NCI-H1436 (cell line): Measurements from ENCODE around the gene BACH2.
"Not testable (repeated sequence)": the region's sequence is repeated elsewhere in the genome, so short reads cannot be mapped to it uniquely, and the experiment has no call there.

Source experiments
- DNase-seq: peaks from one replicate; lab custom pipeline; 2025; lab: John Stamatoyannopoulos, UW

The BACH2 gene

DNA sequence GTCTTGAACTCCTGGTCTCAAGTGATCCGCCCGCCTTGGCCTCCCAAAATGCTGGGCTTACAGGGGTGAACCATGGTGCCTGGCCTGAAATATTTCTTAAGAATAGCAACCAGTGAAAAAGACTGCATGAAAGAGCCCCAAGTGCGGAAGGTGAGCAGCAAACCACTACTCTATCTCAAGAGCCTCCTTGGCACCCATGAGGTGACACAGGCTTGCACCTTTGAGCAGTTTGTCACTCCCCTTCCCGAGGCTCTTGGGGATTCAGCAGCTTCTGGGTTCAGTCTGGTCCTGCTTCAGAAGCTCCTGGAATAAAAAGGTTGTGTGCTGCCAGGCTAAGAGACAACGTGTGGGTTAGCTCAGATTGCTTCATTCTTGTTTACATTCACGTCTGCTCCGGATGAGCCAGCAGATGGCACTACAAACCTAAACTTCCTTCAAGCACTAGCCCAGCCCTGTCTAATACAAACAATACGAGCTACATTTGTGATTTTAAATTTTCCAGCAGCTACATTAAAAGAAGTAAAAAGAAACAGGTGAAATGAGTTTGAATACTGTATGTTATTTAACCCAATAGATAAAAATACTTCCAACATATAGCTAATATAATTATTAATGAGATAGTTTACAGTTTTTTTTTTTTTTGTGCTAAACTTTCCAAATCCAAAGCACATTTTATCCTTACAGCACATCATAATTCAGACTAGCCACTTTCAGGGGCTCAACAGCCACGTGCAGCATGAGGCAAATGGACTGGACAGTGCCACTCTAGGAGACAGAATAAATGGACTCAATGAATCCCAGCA is 356.2 kb downstream of the BACH2 start:
- peak; percentile 61 for DNase-seq

DNA sequence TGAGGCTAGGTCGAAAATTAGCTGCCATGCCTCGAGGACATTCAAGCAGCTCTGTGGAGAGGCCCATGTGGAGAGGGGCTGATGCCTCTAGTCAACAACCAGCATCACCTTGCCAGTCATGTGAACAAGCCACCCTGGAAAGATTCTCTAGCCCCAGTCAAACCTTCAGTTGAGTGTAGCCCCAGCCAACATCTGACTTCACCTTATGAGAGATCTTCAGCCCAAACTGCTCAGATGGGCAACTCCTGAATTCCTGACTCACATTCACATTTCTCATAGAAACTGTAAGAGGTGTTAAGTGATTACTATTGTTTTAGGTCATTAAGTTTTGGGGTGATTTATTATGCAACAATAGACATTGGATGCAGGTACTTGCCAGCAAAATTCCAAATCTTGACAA is 357.5 kb downstream of the BACH2 start:
- DNase-seq: no peak

DNA sequence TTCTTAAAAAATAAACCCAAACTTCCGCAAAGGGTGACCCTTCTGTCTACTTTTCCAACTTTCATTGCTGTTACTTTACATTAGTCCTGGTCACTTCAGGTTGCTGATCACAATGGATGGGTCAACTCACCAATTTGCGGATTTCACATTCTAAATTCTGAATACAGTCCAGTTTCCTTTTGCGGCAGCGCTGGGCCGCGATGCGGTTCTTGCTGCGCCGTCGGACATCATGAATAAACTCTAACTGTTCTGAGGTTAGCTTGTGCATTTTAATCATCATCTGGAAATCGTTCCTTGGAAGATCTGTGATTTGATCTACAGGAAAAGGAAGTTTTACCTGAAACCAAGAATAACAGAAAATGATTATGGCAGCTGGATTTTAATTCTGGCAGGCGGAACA is 358.6 kb downstream of the BACH2 start:
- DNase-seq: no peak

- no peak for DNase-seq
These were observed 360.5 kb downstream of the BACH2 start for GRCh38 chr6:89936177-89936576.

- no peak for DNase-seq
These were observed 361.8 kb downstream of the BACH2 start for GRCh38 chr6:89934685-89935366.

- DNase-seq: no peak
These were observed 364.3 kb downstream of the BACH2 start for GRCh38 chr6:89932245-89932802.

DNA sequence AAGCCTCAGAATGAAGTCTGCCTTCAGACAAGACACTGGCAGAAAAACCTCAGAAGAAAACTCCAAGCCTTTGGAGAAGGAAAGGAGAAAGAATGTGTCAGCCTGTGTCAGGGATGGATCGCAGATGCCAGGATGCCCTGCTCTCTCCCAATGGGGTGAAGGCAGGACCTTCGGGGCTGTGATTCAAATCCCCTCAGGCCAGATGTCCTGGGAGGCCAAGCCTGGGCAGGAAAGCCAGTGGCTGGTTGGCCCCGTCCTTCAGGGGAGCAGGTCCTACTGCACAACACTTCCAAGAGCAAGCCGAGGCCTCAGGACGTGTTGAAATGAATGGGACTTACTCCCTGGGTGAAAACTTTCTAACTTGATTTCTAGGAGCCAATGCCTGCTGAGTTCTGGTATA is 365.9 kb downstream of the BACH2 start:
- DNase-seq: no peak

DNA sequence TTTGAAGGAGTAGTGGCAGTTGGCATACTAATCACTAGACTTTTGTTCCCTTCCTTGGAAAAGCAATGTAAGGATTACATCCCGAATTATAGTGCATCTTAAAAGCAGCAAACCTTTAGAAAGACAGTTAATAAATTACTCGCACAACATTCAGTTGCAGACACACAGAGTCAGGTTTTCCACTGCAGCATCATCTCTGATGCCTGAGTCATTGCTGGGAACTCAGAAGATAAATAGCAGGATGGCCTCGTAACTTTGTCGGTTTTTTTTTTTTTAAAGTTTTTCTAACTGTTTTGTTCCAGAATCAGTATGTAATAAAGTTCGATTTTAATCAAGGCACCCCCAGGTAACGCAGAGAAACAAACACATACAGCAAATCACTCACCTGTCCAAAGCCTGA is 368.0 kb downstream of the BACH2 start:
- no peak for DNase-seq

- no peak for DNase-seq
These were observed 368.7 kb downstream of the BACH2 start for GRCh38 chr6:89927791-89928550.

- DNase-seq: no peak
These were observed 369.4 kb downstream of the BACH2 start for GRCh38 chr6:89927264-89927663.

- no peak for DNase-seq
These were observed 370.8 kb downstream of the BACH2 start for GRCh38 chr6:89925826-89926225.

- DNase-seq: no peak
These were observed 372.4 kb downstream of the BACH2 start for GRCh38 chr6:89924231-89924630.

- DNase-seq: no peak
These were observed 375.0 kb downstream of the BACH2 start for GRCh38 chr6:89921691-89922090.

GRCh38 chr6:89921197-89921596 is 375.4 kb downstream of the BACH2 start:
- no peak for DNase-seq

DNA sequence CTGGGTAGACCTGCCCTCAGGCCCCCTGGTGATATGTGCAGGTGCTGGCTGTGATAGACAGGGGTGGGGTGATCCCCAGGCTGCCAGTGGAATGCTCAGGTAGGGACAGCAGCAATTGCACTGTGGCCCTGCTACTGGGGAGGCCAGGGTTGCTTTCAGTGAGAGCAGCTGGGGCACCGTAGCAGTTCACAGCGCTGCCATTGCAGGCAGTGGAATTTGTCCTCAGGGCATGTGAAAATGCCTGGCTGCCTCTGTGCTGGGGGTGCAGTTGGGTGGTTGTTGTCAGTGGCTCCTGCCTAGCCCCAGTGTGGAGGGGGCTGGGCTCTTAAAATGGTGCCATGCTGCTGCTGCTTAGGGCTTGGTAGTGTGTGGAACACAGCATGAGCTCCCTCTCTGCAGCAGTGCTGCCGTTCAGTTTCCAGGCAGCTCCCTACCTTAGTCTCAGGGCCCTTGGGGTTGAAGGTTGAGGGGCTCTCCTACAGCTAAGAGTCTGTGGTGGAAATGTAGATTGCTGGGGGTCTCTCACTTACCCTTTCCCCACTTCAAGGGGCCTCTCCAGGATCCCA is 378.8 kb downstream of the BACH2 start:
- DNase-seq: no peak

GRCh38 chr6:89917216-89917615 is 379.4 kb downstream of the BACH2 start:
- no peak for DNase-seq

- no peak for DNase-seq
These were observed 380.3 kb downstream of the BACH2 start for GRCh38 chr6:89916136-89916920.

- no peak for DNase-seq
These were observed 385.8 kb downstream of the BACH2 start for GRCh38 chr6:89910902-89911240.

DNA sequence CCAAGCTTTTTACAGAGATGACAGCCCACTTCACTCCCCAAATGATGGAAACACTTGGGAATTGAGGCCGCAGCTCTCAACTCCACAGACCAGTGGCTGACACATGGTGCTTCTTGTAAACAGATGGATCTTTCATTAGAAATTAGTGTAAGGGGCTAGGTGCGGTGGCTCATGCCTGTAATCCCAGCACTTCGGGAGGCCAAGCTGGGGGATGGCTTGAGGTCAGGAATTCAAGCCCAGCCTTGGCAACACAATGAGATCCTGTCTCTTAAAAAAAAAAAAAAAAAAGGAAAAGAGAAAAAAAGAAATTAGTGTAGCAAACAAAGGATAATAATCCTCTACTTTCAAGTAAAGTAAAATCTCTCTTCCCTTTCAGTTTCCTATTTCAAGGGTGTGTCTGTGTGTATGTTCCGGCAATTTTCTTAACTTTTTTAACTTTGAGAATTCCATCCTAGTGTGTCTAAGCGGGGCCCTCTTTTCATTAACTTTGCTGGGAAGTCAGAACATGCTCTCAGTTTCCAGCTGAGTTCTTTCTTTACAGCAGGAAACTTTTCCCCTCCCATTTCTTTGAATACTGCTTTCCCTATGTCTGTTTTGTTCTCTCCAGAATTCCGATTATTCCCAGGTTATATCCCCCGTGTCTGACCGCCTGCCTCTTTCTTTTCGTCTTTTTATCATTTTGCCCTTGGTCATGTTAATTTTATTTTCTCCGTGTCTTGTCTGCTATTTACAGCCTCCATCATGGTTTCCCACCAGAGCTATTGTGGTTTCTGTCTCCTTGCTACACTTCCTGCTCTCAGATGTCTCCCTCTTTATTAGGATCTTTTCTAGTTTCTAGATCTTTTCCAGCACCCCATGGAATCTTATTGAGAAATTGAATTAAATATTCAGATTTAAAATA is 386.4 kb downstream of the BACH2 start:
- not testable (repeated sequence) for DNase-seq

DNA sequence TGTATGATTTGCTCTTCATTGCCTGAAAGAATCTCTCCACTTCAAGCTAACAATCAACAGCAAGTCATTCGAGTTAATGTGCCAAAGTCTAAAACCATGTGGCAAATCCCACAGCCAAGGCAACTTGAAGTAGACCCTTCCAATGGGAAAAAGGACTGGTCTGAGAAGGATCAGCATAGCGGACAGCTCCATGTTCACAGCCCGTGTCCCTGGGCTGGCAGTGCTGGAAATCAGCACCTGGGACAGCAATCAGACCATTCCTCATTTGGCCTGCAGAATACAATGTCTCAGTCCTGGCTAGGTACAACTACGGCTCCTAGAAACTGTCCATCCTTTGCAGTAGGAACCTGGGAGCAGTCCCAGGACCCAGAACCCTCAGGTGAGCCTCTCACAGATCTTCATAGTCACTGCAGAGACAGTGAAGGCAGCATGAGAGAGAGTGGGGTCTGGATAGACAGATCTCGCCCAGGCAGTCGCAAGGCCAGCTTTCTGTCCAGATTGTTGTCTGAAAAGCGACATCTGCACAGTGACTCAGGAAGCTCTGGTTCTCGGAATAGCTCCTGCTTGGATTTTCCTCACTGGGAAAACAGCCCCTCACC is 401.3 kb downstream of the BACH2 start:
- no peak for DNase-seq
